HG03469 (cell line): Measurements from ENCODE around the gene MON2.

ENCODE experiments used
- ATAC-seq: cut with Tn5 transposase; IDR thresholded peaks from one replicate; pipeline ENCODE4 v1.9.1; 2021; ENCODE audit warnings: mild to moderate bottlenecking, moderate library complexity, moderate number of reproducible peaks; ENCODE audit not compliant: unreplicated experiment

MON2 gene

GRCh38 chr12:62649412-62650138, 182.9 kb downstream of the MON2 start:
- ATAC-seq = no peak
